Esophagus muscularis mucosa (tissue), 4 donors: ENCODE results near the gene PROX2.

Source experiments
- CTCF ChIP-seq, 3 experiments: fragments of 200-600 bp in 2 of 3; fragments of 450-650 bp in 1 of 3; sonication (generic) in 2 of 3; IDR thresholded peaks; one replicate each; pipeline ENCODE4 v1.5.1; 2017 to 2019; ENCODE audit warnings: antibody characterized with exemption in 3 of 3, mild to moderate bottlenecking in 2 of 3, moderate library complexity in 1 of 3
- EP300 ChIP-seq: sonication (generic); formaldehyde crosslinking; IDR thresholded peaks from one replicate; pipeline ENCODE4 v1.6.1; 2017; ENCODE audit warnings: antibody characterized with exemption
- POLR2A ChIP-seq: fragments of 450-650 bp; IDR thresholded peaks from one replicate; pipeline ENCODE4 v1.6.1; 2017; ENCODE audit warnings: antibody characterized with exemption, moderate library complexity, mild to moderate bottlenecking, low read depth

GRCh38 chr14:74853581-74853980, 22.4 kb downstream of the PROX2 start:
- TF ChIP-seq CTCF (IDR thresholded peaks at IDR 0.05) (no peak), POLR2A (no peak), EP300 (no peak)
